OCI-LY3 (cell line): Measurements from ENCODE around the gene THRAP3.

Experiments
- EZH2phosphoT487 ChIP-seq: fragments of 200-600 bp; shearing (Covaris generic); IDR thresholded peaks from 2 replicates; pipeline ENCODE4 v1.6.1; 2018; ENCODE audit warnings: antibody characterized with exemption, mixed run types, low read depth
- TF ChIP-seq, protein P1 (sequence below): fragments of 200-600, 300-600 bp; sonication (generic); IDR thresholded peaks from 2 replicates; pipeline ENCODE4 v1.5.1; 2014; ENCODE audit warnings: antibody characterized with exemption, low read length, low read depth

DNA sequence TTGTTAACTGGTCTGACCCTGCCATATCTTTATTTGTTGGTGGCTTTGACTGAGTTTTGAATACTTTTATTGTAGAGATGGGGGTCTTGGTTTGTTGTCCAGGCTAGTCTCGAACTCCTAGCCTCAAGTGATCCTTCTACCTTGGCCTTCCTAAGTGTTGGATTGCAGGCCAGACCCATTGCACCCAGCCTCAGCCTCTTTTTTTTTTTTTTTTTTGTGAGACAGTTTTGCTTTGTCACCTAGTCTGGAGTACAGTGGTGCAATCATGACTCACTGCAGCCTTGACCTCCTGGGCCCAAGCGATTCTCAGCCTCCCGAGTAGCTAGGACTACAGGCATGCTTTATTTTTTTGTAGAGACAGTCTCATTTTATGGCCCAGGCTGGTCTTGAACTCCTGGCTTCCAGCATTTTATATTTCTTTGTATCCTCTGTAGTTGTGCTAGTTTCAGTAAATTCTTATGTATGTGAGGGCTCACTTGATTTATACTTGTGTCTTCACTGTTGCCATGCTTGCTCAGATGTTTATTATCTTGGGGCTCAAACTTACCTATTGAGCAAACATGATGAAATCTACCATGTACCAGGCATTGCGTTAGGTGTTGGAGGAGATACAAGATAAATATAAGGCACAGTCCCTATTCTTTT is 24.1 kb downstream of the THRAP3 start:
- TF ChIP-seq, protein P1, sequence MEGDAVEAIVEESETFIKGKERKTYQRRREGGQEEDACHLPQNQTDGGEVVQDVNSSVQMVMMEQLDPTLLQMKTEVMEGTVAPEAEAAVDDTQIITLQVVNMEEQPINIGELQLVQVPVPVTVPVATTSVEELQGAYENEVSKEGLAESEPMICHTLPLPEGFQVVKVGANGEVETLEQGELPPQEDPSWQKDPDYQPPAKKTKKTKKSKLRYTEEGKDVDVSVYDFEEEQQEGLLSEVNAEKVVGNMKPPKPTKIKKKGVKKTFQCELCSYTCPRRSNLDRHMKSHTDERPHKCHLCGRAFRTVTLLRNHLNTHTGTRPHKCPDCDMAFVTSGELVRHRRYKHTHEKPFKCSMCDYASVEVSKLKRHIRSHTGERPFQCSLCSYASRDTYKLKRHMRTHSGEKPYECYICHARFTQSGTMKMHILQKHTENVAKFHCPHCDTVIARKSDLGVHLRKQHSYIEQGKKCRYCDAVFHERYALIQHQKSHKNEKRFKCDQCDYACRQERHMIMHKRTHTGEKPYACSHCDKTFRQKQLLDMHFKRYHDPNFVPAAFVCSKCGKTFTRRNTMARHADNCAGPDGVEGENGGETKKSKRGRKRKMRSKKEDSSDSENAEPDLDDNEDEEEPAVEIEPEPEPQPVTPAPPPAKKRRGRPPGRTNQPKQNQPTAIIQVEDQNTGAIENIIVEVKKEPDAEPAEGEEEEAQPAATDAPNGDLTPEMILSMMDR: no peak
- no peak for TF ChIP-seq EZH2phosphoT487
